Tongue (tissue), 2 donors: Measurements from ENCODE around the gene FGR. TPM values are rescaled to one million over a fixed set of nuclear protein-coding genes. Genes with fewer than 3 reads are reported as not detected.

Experiments
- DNase-seq: peaks from one replicate; pipeline ENCODE4 v3.0.0-alpha.2; 2015
- total RNA-seq: library from RNA; depleted of rRNA; stranded (reverse); fragments of >200 nt; gene quantifications from one replicate; pipeline ENCODE4 v1.2.3, GENCODE V29; 2014

The FGR gene
- total RNA-seq, 1 donor from 2014 or later = 6.6 TPM

- DNase-seq = peak; percentile 76
Measured at GRCh38 chr1:27600498-27601175, 34.3 kb downstream of the FGR start.

DNA sequence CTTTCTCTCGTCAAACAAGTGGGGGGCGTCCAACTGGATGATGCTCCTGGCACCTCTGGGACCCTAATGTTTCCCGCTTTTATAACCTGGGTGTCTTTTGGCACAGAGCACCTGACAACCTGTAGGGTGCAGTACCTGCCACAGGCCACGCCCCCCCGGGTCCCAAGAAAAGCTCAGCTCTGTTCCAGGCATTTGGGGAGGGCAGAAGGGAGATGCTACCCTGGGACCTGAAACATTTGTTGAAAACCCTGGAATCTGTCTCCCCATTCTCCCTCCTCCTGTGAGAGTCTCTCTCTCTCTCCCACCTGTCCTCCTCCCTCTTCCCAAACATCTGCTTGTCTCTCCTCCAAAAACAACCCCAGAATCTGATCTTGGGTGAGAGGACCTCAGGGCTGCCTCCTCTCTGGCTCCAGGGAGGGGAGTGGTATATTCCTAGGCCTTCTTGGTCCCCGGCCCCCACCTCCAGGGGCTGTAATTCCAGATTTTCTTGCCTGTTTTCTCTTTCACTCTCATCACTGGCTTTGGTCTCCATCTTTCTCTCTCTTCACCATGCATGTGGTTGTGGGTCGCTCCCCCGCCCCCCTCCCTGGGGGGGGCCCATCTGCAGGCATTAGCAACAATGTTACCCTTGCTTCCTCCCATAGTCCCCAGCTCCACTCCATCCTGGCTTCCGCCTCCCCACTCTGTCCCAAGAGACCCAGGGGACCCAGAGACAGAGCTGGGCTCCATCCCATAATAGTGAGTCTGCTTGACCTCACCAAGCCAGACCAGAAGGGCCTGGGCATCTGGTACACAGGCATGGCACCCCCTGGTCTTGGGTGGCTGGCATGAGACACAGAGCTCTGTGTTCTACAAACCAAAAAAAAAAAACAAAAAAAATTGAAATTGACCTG lies 35.1 kb downstream of the FGR start:
- DNase-seq = no peak

DNA sequence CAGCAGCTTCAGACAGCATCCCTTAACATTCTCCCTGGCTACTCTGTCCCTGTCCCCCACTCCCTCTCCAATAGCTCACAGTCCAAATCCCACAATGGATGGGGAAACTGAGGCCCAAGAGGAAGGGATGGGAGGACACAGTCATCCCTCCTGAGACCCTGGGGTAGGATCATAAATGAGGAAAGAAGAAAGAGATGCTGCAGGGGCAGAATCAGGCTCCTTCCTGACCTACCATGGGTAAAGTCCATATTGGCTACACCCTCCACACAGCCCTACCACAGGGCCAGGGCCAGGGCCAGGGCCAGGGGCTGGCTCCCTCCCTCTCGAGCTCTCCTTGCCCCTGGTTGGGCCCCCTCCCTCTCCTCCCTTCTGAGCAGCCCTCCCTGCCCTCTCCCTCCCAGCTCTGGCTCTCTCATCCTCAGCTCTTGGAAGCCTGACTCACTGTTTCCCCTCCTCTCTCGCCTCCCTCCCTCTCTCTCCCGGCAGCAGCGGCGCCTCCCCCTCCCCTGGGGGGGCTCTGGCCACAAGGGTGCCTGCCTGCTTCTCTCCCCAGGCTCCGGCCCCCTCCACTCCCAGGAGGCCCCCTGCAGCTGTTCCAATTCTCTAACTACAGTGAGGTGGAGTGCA lies 36.0 kb downstream of the FGR start:
- DNase-seq = peak; percentile 88

- DNase-seq = peak; percentile 74
Measured at GRCh38 chr1:27598295-27598687, 36.7 kb downstream of the FGR start.

DNA sequence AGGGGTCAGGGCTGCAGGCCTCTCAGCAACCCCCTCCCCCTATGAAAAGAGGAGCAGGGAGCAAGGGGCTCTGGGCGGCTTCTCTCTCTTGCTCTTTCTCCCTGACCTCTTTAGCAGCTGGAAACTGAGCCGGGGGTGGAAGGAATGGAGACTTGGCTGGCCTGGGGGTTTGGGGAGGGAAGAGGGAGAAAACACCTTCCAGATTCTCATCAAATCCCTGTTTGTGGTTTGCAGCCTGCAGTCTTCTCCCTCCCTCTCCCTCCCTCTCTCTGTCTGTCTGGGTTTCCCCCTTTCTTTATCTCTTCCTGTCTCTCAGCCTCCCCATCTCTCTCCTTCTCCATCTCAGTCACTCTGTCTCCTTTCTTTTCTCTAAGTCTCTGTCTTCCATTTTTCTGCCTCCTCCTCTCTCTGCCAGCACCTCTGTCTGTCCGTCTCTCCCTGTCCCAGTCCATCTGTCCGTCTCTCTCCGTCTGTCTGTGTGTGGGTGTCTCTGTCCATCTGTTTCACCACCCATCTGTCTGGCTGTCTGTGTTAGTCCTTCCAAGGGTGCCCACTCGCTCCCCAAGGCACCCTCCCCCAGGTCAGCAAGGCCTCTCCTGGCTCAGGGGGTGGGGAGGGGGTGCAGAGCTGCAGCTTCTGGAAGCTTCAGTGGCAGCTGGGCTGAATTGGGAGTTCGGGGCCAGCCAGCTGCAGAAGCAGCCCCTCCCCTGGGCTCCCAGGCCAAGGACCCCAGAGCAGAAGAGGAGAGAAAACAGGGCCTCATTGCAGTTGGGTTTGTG lies 37.3 kb downstream of the FGR start:
- DNase-seq = peak; percentile 73

DNA sequence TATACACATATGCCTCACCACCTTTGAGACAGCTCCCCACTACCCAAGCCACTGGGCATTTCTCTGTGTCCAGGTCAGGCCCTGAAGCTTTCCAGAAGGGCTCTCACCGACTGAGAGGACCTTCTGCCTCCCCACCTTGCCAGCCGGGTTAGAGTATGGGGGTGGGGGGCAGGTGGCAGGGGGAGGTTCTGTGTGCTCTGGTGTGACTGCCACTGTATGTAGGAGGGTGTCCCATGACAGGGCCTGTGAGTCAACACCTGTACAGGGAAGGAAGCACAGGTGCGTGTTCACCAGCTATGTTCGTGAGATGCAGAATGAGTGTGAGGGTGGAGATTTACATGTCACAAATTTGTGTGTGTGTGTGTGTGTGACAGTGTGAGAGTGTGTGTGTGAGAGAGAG lies 38.0 kb downstream of the FGR start:
- no peak for DNase-seq

DNA sequence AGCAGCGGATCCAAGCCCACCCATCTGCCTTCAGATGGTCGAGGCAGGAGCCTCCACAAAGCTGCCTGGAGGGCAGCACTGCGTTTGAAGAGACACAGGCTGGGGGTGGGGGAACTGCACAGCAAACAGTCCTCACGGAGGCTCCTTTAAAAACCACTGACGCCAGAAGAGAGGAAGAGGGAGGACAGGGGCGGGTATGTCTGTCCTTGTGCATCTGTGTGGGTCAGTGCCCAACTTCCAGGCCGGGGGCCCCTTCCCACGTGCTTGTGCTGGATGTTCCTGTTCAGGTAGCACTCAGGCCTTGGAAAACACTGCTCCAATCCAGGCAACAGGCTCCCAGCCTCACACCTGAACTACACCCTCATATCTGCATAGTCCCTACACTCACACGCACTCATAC lies 38.7 kb downstream of the FGR start:
- DNase-seq = no peak

DNA sequence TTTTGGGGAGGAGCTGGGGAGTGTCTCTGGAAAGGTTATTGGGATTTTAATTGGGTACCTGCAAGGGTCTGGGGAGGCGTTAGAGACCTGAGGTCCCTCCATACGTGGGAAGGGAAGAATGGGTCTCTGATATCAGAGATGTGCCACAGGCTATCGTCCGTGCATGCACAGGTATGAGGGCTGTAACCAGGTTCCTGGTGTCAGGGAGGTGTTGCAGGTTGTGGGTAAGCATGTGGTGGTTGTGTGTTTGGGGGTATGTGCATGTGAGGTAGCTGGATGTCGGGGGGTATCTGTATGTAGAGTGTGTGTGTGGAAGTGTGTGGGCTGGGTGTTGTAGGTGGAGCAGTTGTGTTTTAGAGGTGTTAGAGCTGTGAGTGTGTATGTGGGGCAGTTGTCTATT lies 39.4 kb downstream of the FGR start:
- DNase-seq = no peak

- DNase-seq = no peak
Measured at GRCh38 chr1:27594564-27595510, 40.1 kb downstream of the FGR start.

DNA sequence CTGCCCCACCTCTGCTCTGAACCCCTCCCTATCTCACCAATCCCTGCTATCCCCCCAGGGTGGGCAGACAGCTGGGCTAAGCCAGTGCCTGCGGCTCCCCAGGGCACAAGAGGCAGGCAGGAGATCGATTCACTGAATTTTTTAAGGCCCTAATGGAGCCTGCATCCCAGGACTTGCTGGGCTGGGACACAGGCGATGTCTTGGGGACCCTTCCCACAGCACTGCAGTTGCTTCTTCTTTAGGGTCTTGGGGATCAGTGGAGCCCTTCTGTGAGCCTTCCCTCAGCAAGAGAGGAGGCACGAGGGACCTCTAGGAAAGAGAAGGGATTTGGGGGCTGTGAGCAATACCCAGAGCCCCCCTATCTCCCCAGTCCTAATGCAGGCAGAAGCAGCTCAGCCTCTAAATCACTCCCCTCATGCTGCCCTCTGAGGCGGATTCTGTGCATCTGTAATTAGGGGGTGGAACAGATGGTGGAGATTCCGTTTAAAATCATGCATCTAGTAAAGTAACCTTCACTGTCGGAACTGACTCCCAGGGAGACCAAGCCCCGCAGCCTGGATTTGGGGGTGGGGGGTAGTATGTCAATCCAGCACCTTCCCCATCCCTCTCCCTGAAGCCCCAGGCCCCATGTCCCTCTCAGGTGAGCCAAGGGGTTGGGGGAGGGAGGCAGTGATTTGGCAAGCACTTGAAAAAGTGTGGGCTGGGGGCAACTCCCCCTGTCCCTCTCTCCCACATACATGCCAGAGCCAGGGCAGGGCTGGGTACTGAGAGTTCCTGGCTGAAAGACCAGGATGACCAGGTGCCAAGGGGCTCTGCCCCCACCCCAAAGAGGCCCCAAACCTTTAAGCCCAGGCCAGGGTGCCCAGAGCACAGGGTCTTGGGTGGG lies 41.1 kb downstream of the FGR start:
- DNase-seq = no peak

DNA sequence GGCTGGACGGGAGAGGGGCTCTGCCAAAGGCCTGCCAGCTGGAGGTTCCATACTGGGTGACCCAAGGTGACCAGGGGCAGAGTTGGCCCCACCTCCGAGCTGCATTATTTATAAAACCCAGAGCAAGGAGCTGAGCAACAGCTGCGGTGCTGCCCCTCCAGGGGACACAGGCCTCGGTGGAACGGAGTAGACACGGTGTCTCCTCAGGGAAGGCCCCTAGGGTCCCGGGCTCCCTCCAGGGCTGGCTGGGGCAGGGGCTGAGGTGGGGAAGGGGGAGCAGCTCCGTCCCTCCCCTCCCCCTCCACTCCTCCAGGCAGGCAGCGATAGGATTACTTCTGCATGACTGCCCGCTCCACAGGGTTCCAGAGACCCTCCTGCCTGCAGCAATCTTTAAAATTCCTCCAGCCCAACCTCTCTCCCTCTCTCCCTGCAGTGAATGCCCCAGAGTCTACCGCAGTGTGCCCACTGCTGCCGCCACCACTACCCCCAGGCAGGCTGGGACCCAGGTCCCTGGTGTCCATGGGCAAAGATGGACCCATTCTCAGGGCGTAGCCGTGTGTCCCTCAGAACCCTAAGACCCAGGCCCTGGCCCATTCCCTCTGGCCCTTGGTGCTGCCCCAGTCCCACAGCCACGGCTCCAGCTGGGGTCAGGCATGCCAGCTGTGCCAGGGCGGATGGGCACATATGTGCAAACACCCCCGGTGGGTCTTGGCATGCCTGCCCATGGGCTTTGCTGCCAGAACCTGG lies 41.9 kb downstream of the FGR start:
- DNase-seq = peak; percentile 67

GRCh38 chr1:27592232-27592930 lies 42.6 kb downstream of the FGR start:
- DNase-seq = no peak

GRCh38 chr1:27591622-27592021 lies 43.4 kb downstream of the FGR start:
- no peak for DNase-seq

GRCh38 chr1:27590917-27591508 lies 44.0 kb downstream of the FGR start:
- DNase-seq = no peak

DNA sequence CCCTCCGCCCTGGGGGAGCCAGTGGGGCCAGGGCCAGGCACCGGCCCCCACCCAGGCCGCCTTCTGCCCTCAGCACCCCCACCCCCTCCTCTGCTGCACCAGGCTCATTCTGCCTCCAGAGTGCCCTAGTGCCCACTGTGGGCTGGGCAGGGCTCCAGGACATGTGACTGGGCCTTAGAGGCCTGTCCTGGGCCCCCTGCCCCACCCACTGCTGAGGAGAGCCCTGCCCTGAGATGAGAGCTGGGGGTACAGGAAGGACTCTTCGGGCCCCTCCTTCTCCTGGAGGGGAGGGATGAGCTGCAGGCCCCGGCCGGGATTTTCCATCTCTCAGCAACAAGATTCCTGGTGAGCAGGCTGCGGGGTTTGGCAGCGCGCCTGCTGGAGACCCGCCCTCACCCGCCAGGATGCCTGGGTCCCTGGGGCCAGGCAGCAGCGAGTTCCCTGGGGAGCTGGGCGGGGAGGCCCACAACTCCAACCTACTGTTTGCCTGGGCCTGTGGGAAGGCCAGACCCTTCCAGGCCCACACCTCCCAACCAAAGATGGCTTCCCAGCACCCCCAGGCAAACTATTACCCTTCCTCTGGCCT lies 45.1 kb downstream of the FGR start:
- peak; percentile 81 for DNase-seq

DNA sequence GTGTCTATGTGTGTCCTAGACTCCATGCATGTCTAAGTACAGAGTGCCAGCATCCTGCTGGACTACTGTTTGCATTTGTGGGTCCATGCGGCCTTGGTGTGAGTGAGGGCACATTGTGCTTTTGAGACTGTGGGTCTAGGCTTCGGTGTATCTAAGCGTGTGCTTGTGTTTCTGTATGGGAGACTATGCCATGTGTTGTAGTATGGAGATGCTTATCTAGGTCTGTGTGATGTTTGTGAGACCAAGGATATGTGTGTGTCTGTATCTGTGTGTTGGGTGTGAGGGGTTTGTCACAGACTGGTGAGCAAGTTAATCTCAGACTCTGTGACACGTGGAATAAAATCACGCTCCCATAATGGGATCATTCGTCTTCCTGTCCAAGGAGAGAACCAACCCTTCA lies 45.5 kb downstream of the FGR start:
- no peak for DNase-seq

GRCh38 chr1:27588256-27589232 lies 46.4 kb downstream of the FGR start:
- no peak for DNase-seq
